CD14-positive monocyte (primary cell): ENCODE results near the gene UNC5CL. TPM values are rescaled to one million over a fixed set of nuclear protein-coding genes. Genes with fewer than 3 reads are reported as not detected.

Source experiments
- DNase-seq, 3 donors: peaks; one replicate each; pipeline ENCODE4 v3.0.0-alpha.2; 2011 to 2022
- H2AFZ ChIP-seq: 2 replicates; pipeline ENCODE4 v1.6.0; 2012; ENCODE audit warnings: mild to moderate bottlenecking, low read depth, low read length, inconsistent platforms; ENCODE audit not compliant: insufficient read depth, poor library complexity, severe bottlenecking
- H3K27ac ChIP-seq, 2 donors: 1 replicate in 1 of 2; 2 replicates in 1 of 2; pipeline ENCODE4 v1.5.1; 2012 to 2013; ENCODE audit warnings: low read length in 2 of 2, control low read depth in 1 of 2, inconsistent platforms in 1 of 2, low read depth in 1 of 2, mild to moderate bottlenecking in 1 of 2
- H3K27me3 ChIP-seq, 2 donors: one replicate each; pipeline versions ENCODE4 v1.6.0 to v1.6.1; 2011 to 2013; ENCODE audit warnings: low read length in 2 of 2; ENCODE audit not compliant: control insufficient read depth in 2 of 2, insufficient read depth in 2 of 2
- H3K36me3 ChIP-seq, 2 donors: replicated peaks in 1 of 2; 1 replicate in 1 of 2; 2 replicates in 1 of 2; pipeline versions ENCODE4 v1.5.1 to v1.6.1; 2012 to 2013; ENCODE audit warnings: low read length in 2 of 2, control low read depth in 1 of 2, inconsistent platforms in 1 of 2, mild to moderate bottlenecking in 1 of 2; ENCODE audit not compliant: insufficient read depth in 2 of 2, control insufficient read depth in 1 of 2
- H3K4me1 ChIP-seq, 2 donors: 1 replicate in 1 of 2; 2 replicates in 1 of 2; pipeline versions ENCODE4 v1.5.1 to v1.6.1; 2012 to 2013; ENCODE audit warnings: low read length in 2 of 2, control low read depth in 1 of 2, inconsistent platforms in 1 of 2, mild to moderate bottlenecking in 1 of 2, moderate library complexity in 1 of 2; ENCODE audit not compliant: insufficient read depth in 2 of 2, control insufficient read depth in 1 of 2
- H3K4me2 ChIP-seq: replicated peaks from 2 replicates; pipeline ENCODE3; 2012; ENCODE audit warnings: low read length, moderate library complexity, mild to moderate bottlenecking; ENCODE audit not compliant: poor library complexity, severe bottlenecking; ENCODE audit errors: extremely low read depth
- H3K4me3 ChIP-seq, 3 experiments: fragments of 200-600 bp in 1 of 3; sonication (generic) in 1 of 3; replicated peaks in 1 of 3; 1 replicate in 2 of 3; 2 replicates in 1 of 3; pipeline ENCODE4 v1.5.1; 2011 to 2013; ENCODE audit warnings: low read length in 3 of 3, mild to moderate bottlenecking in 3 of 3, control low read depth in 2 of 3, low read depth in 2 of 3, inconsistent platforms in 1 of 3, moderate library complexity in 1 of 3
- H3K79me2 ChIP-seq: 2 replicates; pipeline ENCODE4 v1.6.0; 2012; ENCODE audit warnings: mild to moderate bottlenecking, control low read depth, inconsistent platforms, low read length, moderate library complexity; ENCODE audit not compliant: insufficient read depth
- H3K9ac ChIP-seq: 2 replicates; pipeline ENCODE4 v1.6.0; 2017; ENCODE audit warnings: low read length, mild to moderate bottlenecking; ENCODE audit not compliant: insufficient read depth, poor library complexity, severe bottlenecking
- H3K9me3 ChIP-seq, 2 donors: replicated peaks in 1 of 2; 1 replicate in 1 of 2; 2 replicates in 1 of 2; pipeline versions ENCODE4 v1.5.1 to v1.6.1; 2012 to 2013; ENCODE audit warnings: low read length in 2 of 2, control low read depth in 1 of 2; ENCODE audit not compliant: control insufficient read depth in 1 of 2, insufficient read depth in 1 of 2
- H4K20me1 ChIP-seq: 2 replicates; pipeline ENCODE4 v1.6.0; 2012; ENCODE audit warnings: mild to moderate bottlenecking, low read length, control low read depth, moderate library complexity; ENCODE audit not compliant: insufficient read depth
- H3K27ac Mint-ChIP-seq, 7 donors: one replicate each; pipeline ENCODE4 v1.8.0; 2020; ENCODE audit warnings: mild to moderate bottlenecking in 7 of 7, mixed read lengths in 7 of 7, moderate library complexity in 6 of 7, inconsistent platforms in 2 of 7
- H3K27me3 Mint-ChIP-seq, 3 donors: one replicate each; pipeline ENCODE4 v1.8.0; 2021 to 2022; ENCODE audit warnings: low read depth in 3 of 3, mild to moderate bottlenecking in 3 of 3, mixed read lengths in 3 of 3, moderate library complexity in 3 of 3, inconsistent platforms in 1 of 3
- H3K36me3 Mint-ChIP-seq, 2 donors: one replicate each; pipeline ENCODE4 v1.8.0; 2020; ENCODE audit warnings: mixed read lengths in 2 of 2, inconsistent platforms in 1 of 2, mild to moderate bottlenecking in 1 of 2
- H3K4me1 Mint-ChIP-seq: one replicate; pipeline ENCODE4 v1.8.0; 2020; ENCODE audit warnings: mild to moderate bottlenecking, mixed read lengths
- H3K4me3 Mint-ChIP-seq, 2 donors: one replicate each; pipeline ENCODE4 v1.8.0; 2020; ENCODE audit warnings: mild to moderate bottlenecking in 2 of 2, mixed read lengths in 2 of 2, moderate library complexity in 1 of 2
- H3K9me3 Mint-ChIP-seq, 7 donors: one replicate each; pipeline ENCODE4 v1.8.0; 2020 to 2022; ENCODE audit warnings: mixed read lengths in 7 of 7, mild to moderate bottlenecking in 6 of 7, moderate library complexity in 6 of 7, inconsistent platforms in 2 of 7
- WGBS: methylation state at CpG from one replicate; pipeline ENCODE4 v1.1.5; 2013; ENCODE audit warnings: missing lambda C conversion rate; ENCODE audit not compliant: insufficient coverage; 5-methylcytosine and 5-hydroxymethylcytosine counted together
- intact Hi-C, 2 donors: fragments of 100-400 bp; cut with micrococcal nuclease; formaldehyde crosslinking; loops; one replicate each; pipeline versions ENCODE4 v1.15.0 to v1.15.1; 2023
- polyA plus RNA-seq, 3 donors: library from polyadenylated mRNA; depleted of rRNA in 1 of 3; unstranded in 2 of 3; stranded (reverse) in 1 of 3; fragments of 300-500 nt in 2 of 3; fragments of >200 nt in 1 of 3; fragmentation: Illumina TruSeq in 2 of 3; gene quantifications; 1 replicate in 2 of 3; 2 replicates in 1 of 3; pipeline ENCODE4 v1.2.3, GENCODE V29; 2012 to 2021
- TF ChIP-seq, protein P1 (sequence below): fragments of 200-600 bp; IDR thresholded peaks from one replicate; pipeline ENCODE4 v1.8.0; 2022; ENCODE audit warnings: antibody characterized with exemption, mild to moderate bottlenecking

Gene UNC5CL
- polyA plus RNA-seq, 3 donors: 0.09 to 2.3 TPM; not detected in 1

GRCh38 chr6:40998661-40999060 lies 40.4 kb downstream of the UNC5CL start:
- intact Hi-C loops: no loop called here
- TF ChIP-seq, protein P1, sequence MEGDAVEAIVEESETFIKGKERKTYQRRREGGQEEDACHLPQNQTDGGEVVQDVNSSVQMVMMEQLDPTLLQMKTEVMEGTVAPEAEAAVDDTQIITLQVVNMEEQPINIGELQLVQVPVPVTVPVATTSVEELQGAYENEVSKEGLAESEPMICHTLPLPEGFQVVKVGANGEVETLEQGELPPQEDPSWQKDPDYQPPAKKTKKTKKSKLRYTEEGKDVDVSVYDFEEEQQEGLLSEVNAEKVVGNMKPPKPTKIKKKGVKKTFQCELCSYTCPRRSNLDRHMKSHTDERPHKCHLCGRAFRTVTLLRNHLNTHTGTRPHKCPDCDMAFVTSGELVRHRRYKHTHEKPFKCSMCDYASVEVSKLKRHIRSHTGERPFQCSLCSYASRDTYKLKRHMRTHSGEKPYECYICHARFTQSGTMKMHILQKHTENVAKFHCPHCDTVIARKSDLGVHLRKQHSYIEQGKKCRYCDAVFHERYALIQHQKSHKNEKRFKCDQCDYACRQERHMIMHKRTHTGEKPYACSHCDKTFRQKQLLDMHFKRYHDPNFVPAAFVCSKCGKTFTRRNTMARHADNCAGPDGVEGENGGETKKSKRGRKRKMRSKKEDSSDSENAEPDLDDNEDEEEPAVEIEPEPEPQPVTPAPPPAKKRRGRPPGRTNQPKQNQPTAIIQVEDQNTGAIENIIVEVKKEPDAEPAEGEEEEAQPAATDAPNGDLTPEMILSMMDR: no peak
- Mint-ChIP-seq H3K36me3 (no peaks in the 10 kb centered on the region), H3K9me3 (no peaks in the 10 kb centered on the region), H3K27me3 (peaks cover 5 to 16% (median 15%) of the 10 kb centered on the region in 3 donors), H3K4me3 (no peak overlapping the region), H3K27ac (no peak overlapping the region), H3K4me1 (no peaks in the 10 kb centered on the region)
- no peak for DNase-seq
- WGBS: 90% methylated on average over 1 of the region's 4 CpGs
- Histone ChIP-seq H3K27ac (no peak overlapping the region), H3K36me3 (no peaks in the 10 kb centered on the region), H3K9me3 (no peaks in the 10 kb centered on the region), H4K20me1 (no peaks in the 10 kb centered on the region), H3K79me2 (no peaks in the 10 kb centered on the region), H3K27me3 (no peaks in the 10 kb centered on the region), H3K9ac (no peak overlapping the region), H3K4me2 (no peak overlapping the region), H3K4me3 (no peak overlapping the region), H3K4me1 (no peaks in the 10 kb centered on the region), H2AFZ (no peak overlapping the region)

DNA sequence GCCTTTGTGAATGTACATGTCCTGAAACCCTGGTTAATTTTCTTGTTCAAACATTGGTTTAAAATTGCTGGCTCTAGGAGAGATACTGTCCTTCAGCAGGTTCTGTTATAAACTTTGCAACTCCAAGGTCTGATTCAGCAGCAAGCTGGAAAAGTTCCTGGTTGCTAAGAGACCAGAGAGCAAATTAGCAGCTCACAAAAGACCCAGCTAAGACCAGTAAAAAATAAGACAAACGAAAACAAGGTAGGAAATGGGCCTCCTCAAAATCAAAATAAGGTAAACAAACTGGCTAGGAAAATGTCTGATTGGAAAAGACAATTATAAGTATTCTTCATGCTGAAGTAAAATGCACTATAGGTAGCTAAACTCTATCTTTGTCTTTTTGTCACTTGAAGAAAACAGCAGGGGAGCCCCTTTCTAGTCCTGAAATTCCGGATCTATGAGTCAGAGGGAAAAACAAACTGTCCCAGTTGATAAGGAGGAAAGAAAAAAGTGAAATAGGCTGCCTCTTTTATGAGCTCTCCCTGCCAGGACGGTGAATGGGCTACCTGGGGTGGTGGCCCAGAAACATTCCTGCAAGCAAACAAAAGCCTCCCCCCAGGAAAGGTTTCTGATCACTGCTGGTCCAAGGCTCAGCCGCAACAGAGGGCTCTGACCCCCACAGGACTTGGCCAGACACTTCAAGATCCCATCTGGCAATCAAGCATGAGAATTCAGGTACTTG lies 41.6 kb downstream of the UNC5CL start:
- Histone ChIP-seq H3K4me2 (no peak overlapping the region), H3K27me3 (peaks cover 0 to 3% of the 10 kb centered on the region in 2 donors), H3K9me3 (no peaks in the 10 kb centered on the region), H3K4me3 (no peak overlapping the region), H3K27ac (no peak overlapping the region), H2AFZ (no peak overlapping the region), H4K20me1 (no peaks in the 10 kb centered on the region), H3K4me1 (no peaks in the 10 kb centered on the region), H3K79me2 (no peaks in the 10 kb centered on the region), H3K36me3 (no peaks in the 10 kb centered on the region), H3K9ac (no peak overlapping the region)
- H3K27me3 Mint-ChIP-seq: peaks cover 7 to 14% (median 13%) of the 10 kb centered on the region in 3 donors
- 80% methylated on average over 1 of the region's 4 CpGs for WGBS
- H3K27ac Mint-ChIP-seq: peak overlapping the region in 1 of 7 donors; percentile 8
- no peaks in the 10 kb centered on the region for H3K4me1 Mint-ChIP-seq
- H3K36me3 Mint-ChIP-seq: no peaks in the 10 kb centered on the region
- no peaks in the 10 kb centered on the region for H3K9me3 Mint-ChIP-seq
- no peak overlapping the region for H3K4me3 Mint-ChIP-seq
- no peak for DNase-seq
- TF ChIP-seq, protein P1: no peak
- intact Hi-C loops: no loop called here
